ENCODE results near the gene SH2D3C.
A peak's percentile ranks its signal among the peaks of the same experiment; 100 is the strongest.

The SH2D3C gene, protein sequence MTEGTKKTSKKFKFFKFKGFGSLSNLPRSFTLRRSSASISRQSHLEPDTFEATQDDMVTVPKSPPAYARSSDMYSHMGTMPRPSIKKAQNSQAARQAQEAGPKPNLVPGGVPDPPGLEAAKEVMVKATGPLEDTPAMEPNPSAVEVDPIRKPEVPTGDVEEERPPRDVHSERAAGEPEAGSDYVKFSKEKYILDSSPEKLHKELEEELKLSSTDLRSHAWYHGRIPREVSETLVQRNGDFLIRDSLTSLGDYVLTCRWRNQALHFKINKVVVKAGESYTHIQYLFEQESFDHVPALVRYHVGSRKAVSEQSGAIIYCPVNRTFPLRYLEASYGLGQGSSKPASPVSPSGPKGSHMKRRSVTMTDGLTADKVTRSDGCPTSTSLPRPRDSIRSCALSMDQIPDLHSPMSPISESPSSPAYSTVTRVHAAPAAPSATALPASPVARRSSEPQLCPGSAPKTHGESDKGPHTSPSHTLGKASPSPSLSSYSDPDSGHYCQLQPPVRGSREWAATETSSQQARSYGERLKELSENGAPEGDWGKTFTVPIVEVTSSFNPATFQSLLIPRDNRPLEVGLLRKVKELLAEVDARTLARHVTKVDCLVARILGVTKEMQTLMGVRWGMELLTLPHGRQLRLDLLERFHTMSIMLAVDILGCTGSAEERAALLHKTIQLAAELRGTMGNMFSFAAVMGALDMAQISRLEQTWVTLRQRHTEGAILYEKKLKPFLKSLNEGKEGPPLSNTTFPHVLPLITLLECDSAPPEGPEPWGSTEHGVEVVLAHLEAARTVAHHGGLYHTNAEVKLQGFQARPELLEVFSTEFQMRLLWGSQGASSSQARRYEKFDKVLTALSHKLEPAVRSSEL

DNA sequence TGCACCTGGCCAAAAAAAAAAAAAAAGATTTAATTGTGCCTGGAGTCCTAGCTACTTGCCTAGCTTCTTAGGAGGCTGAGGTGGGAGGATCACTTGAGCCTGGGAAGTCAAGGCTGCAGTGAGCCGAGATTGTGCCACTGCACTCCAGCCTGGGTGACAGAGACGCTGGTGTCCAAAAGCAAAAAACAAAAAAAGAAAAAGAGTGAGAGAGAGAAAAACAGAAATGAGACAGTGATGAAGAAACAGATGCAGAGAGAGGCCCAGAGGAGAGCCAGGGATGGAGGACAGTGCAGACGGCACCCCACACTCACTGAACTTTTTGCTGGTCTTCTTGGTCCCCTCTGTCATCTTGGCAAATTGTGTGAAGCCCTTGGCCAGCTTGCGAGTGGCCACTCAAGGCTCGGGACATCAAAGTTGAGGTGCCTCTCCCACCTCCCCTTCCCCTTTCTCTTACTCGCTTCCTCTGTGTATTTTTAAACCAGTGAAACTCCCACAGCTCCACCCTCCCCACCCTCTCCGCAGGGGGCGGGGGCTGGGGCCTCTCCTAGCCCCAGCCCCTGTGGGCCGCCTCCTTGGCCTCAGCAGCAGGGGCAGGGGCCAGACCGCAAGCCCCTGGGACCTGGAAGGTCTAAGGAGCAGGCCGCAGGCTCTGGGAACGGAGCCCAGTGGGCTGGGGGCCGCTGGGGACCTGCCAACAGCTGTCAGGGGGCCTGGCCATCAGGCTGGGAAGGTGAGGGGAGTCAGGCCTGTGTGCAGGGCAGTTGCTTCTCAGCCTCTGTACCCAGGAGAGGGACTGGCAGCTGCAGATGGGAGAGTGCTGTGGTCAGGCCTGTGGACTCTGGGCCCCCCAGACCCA, at the start of gene SH2D3C:
TSS of gene SH2D3C (minus strand) at position 387 of the 856 bp plus-strand sequence. CDS start at position 348, 39 bp downstream.
- no peak within 1 kb of the TSS for H3K4me3 ChIP-seq (ENCODE audit: low read depth, low read length)

DNA sequence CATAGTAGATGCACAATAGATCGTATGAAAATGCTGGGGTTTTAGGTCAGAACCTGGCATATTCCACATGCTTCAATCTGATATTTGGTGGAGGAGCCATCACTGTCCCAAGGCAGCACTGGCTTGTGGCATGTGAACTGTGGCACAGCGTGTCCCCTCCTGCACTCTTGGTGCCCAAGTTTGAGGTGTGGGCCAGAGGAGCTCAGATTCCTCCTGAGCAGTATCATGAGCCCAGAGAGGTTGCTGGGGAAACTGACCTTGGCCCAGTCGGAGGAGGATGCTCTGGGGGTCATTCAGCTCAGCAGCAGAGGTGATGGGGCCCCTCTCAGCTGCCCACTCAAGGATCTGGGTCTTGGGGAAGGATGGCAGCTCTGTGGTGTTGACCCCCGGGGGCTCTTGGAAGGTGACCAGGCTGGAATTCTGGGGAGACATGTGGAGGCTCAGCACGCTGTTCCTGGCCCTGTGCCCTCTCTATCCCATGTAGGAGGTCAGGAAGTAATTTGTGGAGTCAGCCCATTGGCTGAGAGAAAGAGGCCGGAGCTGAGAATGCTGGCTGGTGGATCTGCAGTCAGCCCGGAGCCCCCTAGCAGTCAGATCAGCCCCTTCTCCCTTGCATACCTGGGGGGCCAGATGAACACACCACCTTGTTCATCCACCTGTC, 47.9 kb upstream of the SH2D3C start:
- no peak for DNase-seq (ENCODE audit: low read depth)
- H3K4me3 ChIP-seq (ENCODE audit: low read depth, low read length): no peak overlapping the region

More for the DNA sequence above, at the start of gene SH2D3C:
- DNase-seq (ENCODE audit: low read depth): peak; percentile 54

DNA sequence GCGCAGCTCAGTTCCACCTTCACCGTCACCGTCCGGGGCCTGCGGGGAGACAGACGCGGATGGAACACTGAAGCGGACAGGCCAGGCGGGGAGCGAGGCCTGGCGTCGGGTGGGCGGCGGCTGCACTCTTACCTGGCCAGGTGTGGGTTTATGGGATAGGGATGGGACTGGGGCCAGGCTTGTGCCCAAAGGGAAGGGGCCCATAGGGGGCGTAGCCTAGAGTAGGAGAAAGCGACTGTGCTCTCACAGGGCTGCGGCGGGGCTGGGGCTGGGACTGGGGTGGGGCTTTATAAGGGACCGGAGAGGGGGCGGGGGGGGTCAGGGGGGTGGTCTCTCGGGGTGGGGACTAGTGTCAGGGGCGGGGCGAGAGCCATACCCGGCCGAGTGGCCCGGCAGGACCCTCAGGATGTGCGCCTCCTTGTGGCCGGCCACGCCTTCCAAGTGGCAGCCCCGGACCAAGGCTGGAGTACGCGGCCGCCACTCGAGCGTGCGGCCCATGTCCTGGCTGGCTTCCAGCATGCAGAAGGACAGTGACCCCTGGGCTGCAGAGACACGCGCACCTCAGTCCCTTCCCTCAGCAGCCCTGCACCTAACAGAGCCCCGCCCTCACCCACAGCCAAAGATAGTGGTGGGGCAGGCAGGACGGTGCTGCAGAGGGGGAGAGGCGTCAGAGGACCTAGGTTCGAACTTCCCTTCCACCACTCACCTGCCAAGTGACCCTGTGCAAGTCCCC, 47.0 kb upstream of the SH2D3C start:
- no peak for DNase-seq (ENCODE audit: low read depth)

DNA sequence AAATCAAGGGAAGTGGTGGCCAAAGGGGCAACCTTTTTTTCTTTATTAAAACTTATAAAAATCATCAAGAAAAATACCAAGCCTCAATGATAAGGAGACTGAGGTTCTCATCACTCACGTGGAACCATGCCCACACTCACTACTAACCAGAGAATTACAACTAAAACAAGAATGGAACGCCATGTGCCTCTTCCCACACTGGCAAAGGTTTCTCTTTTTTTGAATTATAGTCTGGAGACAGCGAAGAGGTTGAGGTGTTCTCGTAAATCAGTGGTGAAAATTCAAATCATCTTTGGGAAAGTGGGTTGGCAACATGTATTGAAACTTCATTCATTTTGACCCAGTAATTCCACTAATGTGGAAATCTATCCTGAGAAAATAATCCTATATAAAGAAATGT, 43.6 kb upstream of the SH2D3C start:
- DNase-seq (ENCODE audit: low read depth): no peak
- no peak overlapping the region for H3K4me3 ChIP-seq (ENCODE audit: low read depth, low read length)

More for the DNA sequence above, 47.0 kb upstream of the SH2D3C start:
- H3K4me3 ChIP-seq (ENCODE audit: low read depth, low read length): no peak overlapping the region

DNA sequence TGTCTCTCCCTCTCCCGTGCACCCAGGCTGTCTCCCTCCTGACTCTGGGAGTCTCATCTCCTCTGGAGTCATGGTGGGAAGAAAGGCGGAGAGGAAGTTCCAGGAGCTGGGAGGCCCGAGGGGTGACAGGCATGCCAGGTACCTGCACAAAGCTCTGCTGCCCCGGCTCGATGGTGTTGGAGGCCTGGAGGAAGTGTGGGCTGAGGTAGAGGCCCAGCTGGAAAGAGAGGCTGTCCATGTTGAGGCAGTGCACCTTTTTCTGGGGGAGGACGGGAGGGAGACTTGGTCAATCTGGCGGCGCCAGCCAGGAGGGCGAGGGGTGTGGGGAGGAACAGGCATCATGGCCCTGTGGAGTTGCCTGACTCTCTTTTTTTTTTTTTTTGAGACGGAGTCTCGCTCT, 40.1 kb upstream of the SH2D3C start:
- H3K4me3 ChIP-seq (ENCODE audit: low read depth, low read length): no peak overlapping the region
- no peak for DNase-seq (ENCODE audit: low read depth)

DNA sequence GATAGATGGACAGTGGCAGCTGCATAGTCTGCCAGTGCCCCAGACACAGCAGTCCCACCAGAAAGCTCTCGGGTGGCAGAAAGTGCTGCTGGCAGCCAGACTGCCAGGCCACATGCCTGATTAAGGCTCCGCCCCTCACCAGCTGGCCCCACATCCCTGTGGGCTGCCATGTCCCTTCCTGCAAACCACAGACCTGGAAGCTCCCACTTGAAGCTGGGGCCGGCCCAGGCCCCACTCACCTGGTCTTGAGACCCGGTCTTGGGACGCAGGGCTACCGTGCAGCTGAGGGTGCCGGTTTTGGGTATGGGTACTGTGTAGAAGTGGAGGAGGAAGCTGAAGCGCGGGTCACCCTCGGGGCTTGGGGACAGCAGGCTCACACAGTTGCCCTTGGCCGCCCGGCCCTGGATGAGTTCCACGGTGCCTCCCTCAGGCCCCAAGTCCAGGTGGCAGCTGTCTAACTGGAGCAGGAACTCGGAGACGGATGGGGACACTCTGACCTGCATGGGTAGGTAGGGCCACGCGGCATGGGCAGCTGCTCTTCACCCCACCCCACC, 39.5 kb upstream of the SH2D3C start:
- no peak overlapping the region for H3K4me3 ChIP-seq (ENCODE audit: low read depth, low read length)
- DNase-seq (ENCODE audit: low read depth): no peak

DNA sequence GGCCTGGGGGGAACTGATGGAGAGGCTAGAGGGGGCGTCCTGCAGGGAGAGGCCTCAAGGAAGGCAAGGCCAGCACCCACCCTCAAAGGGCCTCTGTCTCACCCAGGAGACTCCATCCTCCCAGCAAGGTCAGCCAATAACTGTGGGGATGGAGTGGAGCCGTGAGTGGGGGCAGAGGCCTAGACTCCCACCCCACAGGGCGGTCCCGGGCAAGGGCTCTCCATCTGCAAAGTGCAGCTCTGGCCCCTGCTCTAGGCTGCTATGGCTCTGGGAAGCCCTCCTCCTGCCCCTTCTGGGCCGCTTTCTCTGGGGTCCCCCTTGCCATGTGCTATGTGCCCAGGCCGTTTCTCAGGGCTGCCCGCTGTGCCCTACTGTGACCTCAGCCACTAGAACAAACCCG, 38.3 kb upstream of the SH2D3C start:
- no peak overlapping the region for H3K4me3 ChIP-seq (ENCODE audit: low read depth, low read length)
- DNase-seq (ENCODE audit: low read depth): no peak

DNA sequence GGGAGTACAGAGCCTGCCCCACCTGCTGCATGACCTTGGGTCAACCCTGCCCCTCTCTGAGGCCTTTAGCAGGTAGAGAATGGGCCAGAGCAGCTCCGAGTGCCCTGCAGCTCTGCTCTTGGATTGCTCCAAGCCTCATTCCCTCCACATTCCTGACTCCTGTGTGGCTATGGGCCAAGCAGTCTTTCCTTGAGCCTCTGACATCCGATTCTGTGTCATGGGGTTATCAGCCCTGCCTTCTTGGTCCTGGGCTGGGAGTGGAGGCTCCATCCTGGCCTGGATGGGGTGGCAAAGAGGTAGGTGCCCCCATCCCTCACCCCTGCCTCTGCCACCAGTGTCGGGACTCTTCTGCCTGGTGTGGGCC, 37.9 kb upstream of the SH2D3C start:
- H3K4me3 ChIP-seq (ENCODE audit: low read depth, low read length): no peak overlapping the region
- DNase-seq (ENCODE audit: low read depth): no peak

DNA sequence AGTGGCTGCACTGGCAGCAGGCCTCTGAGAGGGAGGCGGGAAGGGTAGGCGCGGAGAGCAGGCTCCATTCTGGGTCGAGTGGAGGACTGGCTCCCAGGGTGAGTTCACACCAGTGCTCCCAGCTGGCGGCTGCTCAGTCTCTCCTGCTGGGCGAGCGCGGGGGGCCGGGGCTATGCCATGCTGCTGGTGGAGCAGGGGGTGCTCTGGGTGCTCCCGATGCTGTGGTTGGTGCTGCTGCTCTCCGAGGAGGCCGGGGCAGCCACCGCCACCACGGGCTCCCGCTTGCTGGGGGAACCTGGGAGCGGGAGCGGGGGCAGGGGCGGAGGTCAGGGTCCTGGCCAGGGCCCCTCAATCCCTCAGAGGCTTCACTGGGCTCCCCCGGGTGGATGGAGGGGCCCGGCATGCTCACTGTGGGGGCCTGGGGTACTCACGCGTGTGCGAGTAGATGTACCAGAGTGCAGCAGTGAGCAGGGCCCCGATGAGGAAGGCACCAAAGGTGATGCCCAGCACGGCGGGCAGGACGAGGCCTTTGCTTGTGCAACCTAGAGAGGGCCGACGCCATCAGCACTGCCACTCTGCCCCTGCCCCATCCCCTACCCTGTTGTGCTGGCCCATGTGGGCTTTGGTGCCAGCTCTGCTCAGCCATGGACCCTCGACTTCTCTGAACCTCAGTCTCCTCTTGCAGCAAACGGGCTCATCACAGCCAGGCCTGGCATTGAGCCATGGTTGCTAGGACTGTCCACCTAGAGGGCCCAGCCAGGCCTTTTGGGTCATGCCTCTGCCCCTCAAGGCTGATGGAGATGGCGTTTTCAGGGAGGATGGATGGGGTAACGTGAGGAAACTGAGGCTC, 37.3 kb upstream of the SH2D3C start:
- DNase-seq (ENCODE audit: low read depth): no peak
- H3K4me3 ChIP-seq (ENCODE audit: low read depth, low read length): no peak overlapping the region

DNA sequence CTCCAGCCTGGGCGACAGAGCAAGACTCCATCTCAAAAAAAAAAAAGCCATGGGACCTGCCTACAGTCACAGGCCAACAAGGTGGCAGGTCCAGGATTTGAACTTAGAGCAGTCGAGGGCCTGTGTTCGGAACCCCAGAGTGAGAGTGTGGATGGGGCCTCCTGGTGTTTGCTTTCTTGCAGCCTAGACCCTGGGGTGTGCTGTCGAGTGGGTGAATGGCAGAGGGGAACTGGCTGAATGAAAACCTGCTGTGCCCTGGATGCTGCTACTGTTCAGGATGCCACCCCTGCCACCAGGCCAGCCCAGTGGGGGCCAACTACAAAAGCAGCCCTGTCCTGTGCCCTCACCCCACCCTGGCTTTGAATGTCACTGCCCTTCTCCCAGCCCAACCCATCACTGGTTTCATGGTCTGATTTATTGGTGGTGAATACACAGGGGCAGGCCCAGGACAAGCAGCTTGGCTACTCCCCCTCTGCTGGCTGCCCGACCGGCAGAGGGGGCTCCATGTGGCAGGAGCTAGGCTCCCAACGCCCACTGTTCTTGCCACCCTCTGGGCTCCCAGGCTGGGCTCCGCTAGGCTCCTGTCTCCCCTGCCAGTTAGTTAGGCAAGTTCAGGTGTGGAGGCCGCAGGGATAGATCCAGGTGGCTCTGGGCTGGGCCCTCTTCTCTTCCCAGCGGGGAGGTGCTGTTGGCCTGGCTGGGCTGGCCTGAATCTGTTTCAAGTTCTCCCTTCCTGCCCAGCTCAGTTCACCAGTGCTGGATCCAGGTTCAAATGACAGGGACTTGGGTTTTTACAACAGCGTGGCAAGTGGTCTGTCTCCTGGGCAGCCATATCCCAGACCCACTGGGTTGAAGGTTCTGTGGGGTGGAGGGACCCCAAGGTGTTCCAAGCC, 36.4 kb upstream of the SH2D3C start:
- no peak for DNase-seq (ENCODE audit: low read depth)
- H3K4me3 ChIP-seq (ENCODE audit: low read depth, low read length): no peak overlapping the region

DNA sequence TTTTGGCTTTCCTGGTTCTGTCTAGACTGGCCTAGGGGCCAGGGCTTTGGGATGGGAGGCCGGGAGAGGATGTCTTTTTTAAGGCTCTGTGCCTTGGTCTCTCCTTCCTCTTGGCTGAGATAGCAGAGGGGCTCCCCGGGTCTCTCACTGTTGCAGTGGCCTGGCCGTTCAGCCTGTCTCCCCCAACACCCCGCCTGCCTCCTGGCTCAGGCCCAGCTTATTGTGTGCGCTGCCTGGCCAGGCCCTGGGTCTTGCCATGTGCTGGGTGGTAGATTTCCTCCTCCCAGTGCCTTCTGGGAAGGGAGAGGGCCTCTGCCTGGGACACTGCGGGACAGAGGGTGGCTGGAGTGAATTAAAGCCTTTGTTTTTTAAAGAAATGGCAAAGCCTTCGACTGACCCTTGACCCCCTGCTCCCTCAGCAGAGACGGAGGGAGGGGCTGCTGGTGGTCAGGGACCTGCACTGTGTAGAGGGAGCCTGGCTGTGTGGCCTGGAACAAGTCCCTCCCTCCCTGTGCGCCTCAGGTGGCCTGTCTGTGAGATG, 35.3 kb upstream of the SH2D3C start:
- H3K4me3 ChIP-seq (ENCODE audit: low read depth, low read length): no peak overlapping the region
- no peak for DNase-seq (ENCODE audit: low read depth)

DNA sequence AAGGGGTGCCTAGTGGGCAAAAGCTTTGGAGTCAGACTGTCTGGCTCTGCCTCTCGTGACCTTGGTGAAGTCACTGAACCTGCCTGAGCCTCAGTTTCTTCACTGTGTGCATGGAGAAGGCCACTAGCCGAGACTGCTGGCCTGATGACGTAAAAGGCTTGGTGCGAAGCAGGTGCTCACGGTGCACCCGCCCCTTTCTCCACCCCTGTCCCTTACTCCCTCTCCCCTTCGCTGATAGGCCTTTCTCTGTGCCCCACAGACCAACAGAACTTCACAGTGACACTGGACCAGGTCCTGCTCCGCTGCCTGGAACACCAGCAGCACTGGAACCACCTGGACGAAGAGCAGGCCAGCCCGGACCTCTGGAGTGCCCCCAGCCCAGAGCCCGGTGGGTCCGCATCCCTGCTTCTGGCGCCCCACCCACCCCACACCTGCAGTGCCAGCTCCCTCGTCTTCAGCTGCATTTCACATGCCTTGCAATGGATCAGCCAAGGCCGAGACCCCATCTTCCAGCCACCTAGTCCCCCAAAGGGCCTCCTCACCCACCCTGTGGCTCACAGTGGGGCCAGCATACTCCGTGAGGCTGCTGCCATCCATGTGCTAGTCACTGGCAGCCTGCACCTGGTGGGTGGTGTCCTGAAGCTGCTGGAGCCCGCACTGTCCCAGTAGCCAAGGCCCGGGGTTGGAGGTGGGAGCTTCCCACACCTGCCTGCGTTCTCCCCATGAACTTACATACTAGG, 34.6 kb upstream of the SH2D3C start:
- no peak overlapping the region for H3K4me3 ChIP-seq (ENCODE audit: low read depth, low read length)
- DNase-seq (ENCODE audit: low read depth): no peak

DNA sequence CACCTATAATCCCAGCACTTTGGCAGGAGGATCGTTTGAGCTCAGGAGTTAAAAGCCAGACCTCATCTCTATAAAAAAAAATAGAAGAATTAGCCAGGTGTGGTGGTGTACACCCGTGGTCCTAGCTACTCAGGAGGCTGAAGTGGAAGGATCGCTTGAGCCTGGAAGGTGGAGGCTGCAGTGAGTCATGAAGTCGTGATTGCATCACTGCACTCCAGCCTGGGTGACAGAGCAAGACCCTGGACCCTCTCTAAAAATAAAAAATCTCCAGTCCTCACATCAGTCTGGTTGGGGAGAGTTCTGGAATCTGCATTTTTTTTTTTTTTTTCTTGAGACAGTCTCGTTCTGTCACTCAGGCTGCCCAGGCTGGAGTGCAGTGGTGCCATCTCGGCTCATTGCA, 33.5 kb upstream of the SH2D3C start:
- H3K4me3 ChIP-seq (ENCODE audit: low read depth, low read length): no peak overlapping the region
- no peak for DNase-seq (ENCODE audit: low read depth)

DNA sequence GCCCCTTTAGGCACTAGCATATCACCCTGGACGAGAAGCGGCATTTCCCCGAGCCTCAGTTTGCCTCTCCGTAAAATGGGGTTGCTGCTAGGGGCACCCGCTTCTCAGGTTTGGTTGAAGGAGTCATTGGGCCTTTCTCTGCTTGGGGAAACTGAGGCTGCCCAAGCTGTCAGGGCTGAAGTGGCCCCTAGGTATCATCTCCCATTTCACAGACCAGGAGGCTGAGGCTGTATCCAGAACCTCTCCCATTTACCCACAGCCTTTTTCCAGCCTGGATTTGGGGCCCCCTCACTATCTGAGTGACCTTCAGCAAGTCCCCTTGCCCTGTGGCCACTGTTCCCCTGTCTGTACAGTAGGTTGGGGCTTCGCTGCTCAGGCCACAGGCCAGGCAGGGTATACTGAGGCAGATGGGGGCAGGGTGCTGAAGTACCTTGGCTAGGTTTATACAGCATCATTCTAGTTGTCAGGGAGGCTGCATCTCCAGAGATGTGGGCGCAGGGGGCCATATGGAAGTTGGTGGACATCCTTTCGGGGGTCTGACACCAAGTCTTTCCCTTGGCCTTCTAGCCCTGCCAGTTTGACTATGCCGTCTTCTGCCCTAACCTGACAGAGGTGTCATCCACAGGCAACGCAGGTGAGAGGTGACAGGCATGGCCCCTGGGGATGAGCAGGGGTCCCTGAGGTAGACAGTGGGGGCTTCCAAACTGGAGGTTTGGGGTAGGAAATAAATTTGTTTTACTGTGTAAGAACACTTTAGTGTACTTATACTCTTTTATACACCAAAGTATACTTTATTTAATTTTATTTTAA, 32.1 kb upstream of the SH2D3C start:
- no peak for DNase-seq (ENCODE audit: low read depth)
- H3K4me3 ChIP-seq (ENCODE audit: low read depth, low read length): no peak overlapping the region

Measured in skeletal muscle cell (primary cell).